HCT116 (cell line): ENCODE data around the gene BSX. TPM values are rescaled to one million over a fixed set of nuclear protein-coding genes. Genes with fewer than 3 reads are reported as not detected.

Experiments used
- ATAC-seq: fragments of 200-7000 bp; cut with Tn5 transposase; 2 replicates; pipeline ENCODE4 v1.9.1; 2020; ENCODE audit warnings: mild to moderate bottlenecking, moderate library complexity
- Bru-seq: library from RNA; stranded (reverse); fragments of 400-500 nt; gene quantifications from one replicate; lab custom pipeline; 2021; lab: Mats Ljungman, UMichigan
- BruChase-seq, 2 experiments: library from RNA; stranded (reverse); fragments of 400-500 nt; gene quantifications; one replicate each; lab custom pipeline; 2021; lab: Mats Ljungman, UMichigan
- BruUV-seq: library from RNA; stranded (reverse); fragments of 400-500 nt; replicated peaks from 2 replicates; lab custom pipeline; 2021; lab: Mats Ljungman, UMichigan
- CTCF ChIA-PET: fragments of 300-600 bp; sonication (Branson Sonifier 250); formaldehyde crosslinking; loops from one replicate; lab custom pipeline; 2021; ENCODE audit warnings: antibody characterized with exemption; lab: Charles Lee
- POLR2A ChIA-PET: fragments of 300-600, 350-600 bp; sonication (Branson Sonifier 250); formaldehyde crosslinking; loops from one replicate; lab custom pipeline; 2021; ENCODE audit warnings: antibody characterized with exemption; lab: Charles Lee
- RAD21 ChIA-PET, 2 experiments: fragments of 300-600 bp; sonication (Branson Sonifier 250); formaldehyde crosslinking; loops; one replicate each; lab custom pipeline; 2023; ENCODE audit warnings: low total read pairs in 2 of 2; ENCODE audit not compliant: uncharacterized antibody in 2 of 2, unreplicated experiment in 2 of 2, low non-redundant PET in 1 of 2; lab: Charles Lee
- DNase-seq: peaks from one replicate; pipeline ENCODE4 v3.0.0-alpha.2; 2010; ENCODE audit warnings: low read depth, low spot score
- H2AFZ ChIP-seq: fragments of 200-600 bp; shearing (Covaris generic), sonication (generic); 2 replicates; pipeline ENCODE4 v1.6.1; 2017; ENCODE audit warnings: low read depth, mixed run types, mixed read lengths, antibody characterized with exemption, low read length; ENCODE audit not compliant: poor library complexity, severe bottlenecking
- H3K27ac ChIP-seq: 2 replicates; pipeline ENCODE4 v1.5.1; 2012; ENCODE audit warnings: low read depth, low read length
- H3K27me3 ChIP-seq: fragments of 200-600 bp; sonication (generic); 2 replicates; pipeline ENCODE4 v1.6.1; 2016; ENCODE audit warnings: mixed run types, low read length, mixed read lengths; ENCODE audit not compliant: insufficient read depth
- H3K36me3 ChIP-seq, 2 experiments: fragments of 200-500 bp in 1 of 2; fragments of 200-600 bp in 1 of 2; sonication (Bioruptor generic) in 1 of 2; sonication (generic) in 1 of 2; 2 replicates each; pipeline versions ENCODE4 v1.5.1 to v1.6.1; 2014 to 2016; ENCODE audit warnings: low read length in 2 of 2, inconsistent platforms in 1 of 2, mixed read lengths in 1 of 2, mixed run types in 1 of 2; ENCODE audit not compliant: insufficient read depth in 2 of 2, control insufficient read depth in 1 of 2
- H3K4me1 ChIP-seq, 2 experiments: fragments of 200-600 bp in 1 of 2; sonication (generic) in 1 of 2; 2 replicates each; pipeline versions ENCODE4 v1.5.1 to v1.6.1; 2012 to 2017; ENCODE audit warnings: low read length in 2 of 2, inconsistent platforms in 1 of 2, mild to moderate bottlenecking in 1 of 2, mixed read lengths in 1 of 2, mixed run types in 1 of 2, moderate library complexity in 1 of 2; ENCODE audit not compliant: insufficient read depth in 2 of 2, control insufficient read depth in 1 of 2
- H3K4me2 ChIP-seq: fragments of 200-600 bp; sonication (generic); 2 replicates; pipeline ENCODE4 v1.6.1; 2017; ENCODE audit warnings: mixed run types, low read length, mixed read lengths
- H3K4me3 ChIP-seq, 2 experiments: fragments of 200-600 bp in 1 of 2; sonication (generic) in 1 of 2; replicated peaks in 1 of 2; 2 replicates each; pipeline ENCODE4 v1.5.1; 2011 to 2016; ENCODE audit warnings: low read length in 2 of 2, control low read depth in 1 of 2, low read depth in 1 of 2, mild to moderate bottlenecking in 1 of 2, mixed read lengths in 1 of 2, mixed run types in 1 of 2
- H3K79me2 ChIP-seq: fragments of 200-600 bp; sonication (generic); 2 replicates; pipeline ENCODE4 v1.6.1; 2017; ENCODE audit warnings: mild to moderate bottlenecking, mixed run types, low read length, moderate library complexity, mixed read lengths; ENCODE audit not compliant: insufficient read depth
- H3K9ac ChIP-seq: fragments of 200-600 bp; sonication (generic); 2 replicates; pipeline ENCODE4 v1.6.1; 2016; ENCODE audit warnings: low read length, mixed read lengths
- H3K9me2 ChIP-seq: fragments of 200-600 bp; sonication (generic), shearing (Covaris generic); 2 replicates; pipeline ENCODE4 v1.6.1; 2017; ENCODE audit warnings: mixed run types, mild to moderate bottlenecking, moderate library complexity; ENCODE audit not compliant: insufficient read depth
- H3K9me3 ChIP-seq, 2 experiments: fragments of 200-500 bp in 1 of 2; fragments of 200-600 bp in 1 of 2; sonication (Bioruptor generic) in 1 of 2; sonication (generic) in 1 of 2; 2 replicates each; pipeline ENCODE4 v1.6.1; 2014 to 2017; ENCODE audit warnings: low read length in 2 of 2, mixed read lengths in 2 of 2, inconsistent platforms in 1 of 2, low read depth in 1 of 2, mild to moderate bottlenecking in 1 of 2, mixed run types in 1 of 2, moderate library complexity in 1 of 2; ENCODE audit not compliant: control insufficient read depth in 1 of 2, insufficient read depth in 1 of 2
- H4K20me1 ChIP-seq: fragments of 200-600 bp; sonication (generic), shearing (Covaris generic); 2 replicates; pipeline ENCODE4 v1.6.1; 2017; ENCODE audit warnings: mixed run types, mild to moderate bottlenecking, moderate library complexity; ENCODE audit not compliant: insufficient read depth
- EZH2phosphoT487 ChIP-seq: fragments of 200-600 bp; IDR thresholded peaks from 2 replicates; pipeline ENCODE4 v1.6.1; 2018; ENCODE audit warnings: antibody characterized with exemption, borderline replicate concordance
- POLR2A ChIP-seq: IDR thresholded peaks from 2 replicates; pipeline ENCODE4 v1.7.0; 2011; ENCODE audit warnings: borderline replicate concordance; ENCODE audit not compliant: insufficient read depth, insufficient read length; ENCODE audit errors: extremely low read depth
- REST ChIP-seq: IDR thresholded peaks from 2 replicates; pipeline ENCODE4 v1.6.1; 2012; ENCODE audit warnings: low read depth
- intact Hi-C: fragments of 100-400 bp; cut with micrococcal nuclease; formaldehyde crosslinking; loops from 2 replicates; pipeline ENCODE4 v1.10.0; 2022
- long read RNA-seq: library from polyadenylated mRNA; unstranded; transcript quantifications from one replicate; pipeline ENCODE4 v2.0.0, GENCODE V29; 2021; ENCODE audit not compliant: unreplicated experiment
- polyA plus RNA-seq: library from polyadenylated mRNA; unstranded; fragments of >200 nt; gene quantifications from 2 replicates; pipeline ENCODE4 v1.2.1, GENCODE V29; 2012; ENCODE audit warnings: missing spikeins
- total RNA-seq: library from RNA; stranded (reverse); gene quantifications from one replicate; pipeline ENCODE4 v1.2.1, GENCODE V29; 2021; ENCODE audit not compliant: unreplicated experiment

BSX gene
- total RNA-seq = not detected
- polyA plus RNA-seq = not detected in 2 replicates
- Bru-seq, nascent RNA = not detected
- BruChase-seq, experiment 1, labeled RNA remaining after a 6-hour chase = not detected
- not detected for BruChase-seq, experiment 2, labeled RNA remaining after a 2-hour chase
- long read RNA-seq = 0 reads

- CTCF ChIA-PET = no interaction called here
- intact Hi-C loops = no loop called here
Observed at GRCh38 chr11:122981388-122982264, at the start of gene BSX. Gene BSX (minus strand): TSS chr11:122981834. CDS start chr11:122981671, 163 bp downstream.

More at GRCh38 chr11:122981388-122982264, at the start of gene BSX:
- BruUV-seq = no TSS peak
- H4K20me1 ChIP-seq = no peaks in the 10 kb centered on the region
- peak; percentile 91 for TF ChIP-seq REST
- no peak for TF ChIP-seq POLR2A
- 0 out of 2 replicates have a peak, but pooled peaks have one; percentile 44 for TF ChIP-seq EZH2phosphoT487
- no peaks in the 10 kb centered on the region for H3K36me3 ChIP-seq
- no peaks in the 10 kb centered on the region for H3K4me1 ChIP-seq
- RAD21 ChIA-PET = no interaction called here
- no peak within 1 kb of the TSS for H3K9ac ChIP-seq
- H2AFZ ChIP-seq = no peak within 1 kb of the TSS
- H3K27ac ChIP-seq = no peak within 1 kb of the TSS
- no peaks in the 10 kb centered on the region for H3K79me2 ChIP-seq
- ATAC-seq = peak; percentile 97
- H3K9me3 ChIP-seq = no peaks in the 10 kb centered on the region
- no peak for DNase-seq
- H3K27me3 ChIP-seq = peaks cover 52% of the 10 kb centered on the region
- POLR2A ChIA-PET = no interaction called here
- no peak within 1 kb of the TSS for H3K4me3 ChIP-seq
- no peak within 1 kb of the TSS for H3K4me2 ChIP-seq
- H3K9me2 ChIP-seq = no peaks in the 10 kb centered on the region
